K562 (cell line): ENCODE data around the gene EFNA2. TPM values are rescaled to one million over a fixed set of nuclear protein-coding genes. Genes with fewer than 3 reads are reported as not detected.

Experiments
- ADNP ChIP-seq: fragments of 200-800 bp; sonication (Bioruptor generic); IDR thresholded peaks from 2 replicates; pipeline ENCODE4 v1.6.1; 2016; ENCODE audit warnings: missing genetic modification characterization, missing compliant biosample characterization
- DMBX1 ChIP-seq: fragments of 250-450 bp; sonication (Bioruptor Pico); IDR thresholded peaks from 2 replicates; pipeline ENCODE4 v1.8.0; 2022; ENCODE audit warnings: inconsistent platforms, mild to moderate bottlenecking, moderate library complexity, borderline replicate concordance
- GTF2E2 ChIP-seq: fragments of 200-800 bp; sonication (Bioruptor generic); IDR thresholded peaks from 2 replicates; pipeline ENCODE4 v1.6.1; 2016; ENCODE audit warnings: missing genetic modification characterization, missing compliant biosample characterization
- HSF4 ChIP-seq: fragments of 250-450 bp; sonication (Bioruptor Pico); IDR thresholded peaks from 2 replicates; pipeline ENCODE4 v2.1.2; 2022; ENCODE audit warnings: mild to moderate bottlenecking, moderate library complexity, borderline replicate concordance
- MAX ChIP-seq: sonication (generic); formaldehyde crosslinking; IDR thresholded peaks from 2 replicates; pipeline ENCODE4 v1.9.0; 2022; ENCODE audit warnings: mild to moderate bottlenecking, missing genetic modification reagents
- MCM7 ChIP-seq, 2 experiments: fragments of 450-650 bp; IDR thresholded peaks; 2 replicates each; pipeline ENCODE4 v1.6.1; 2016 to 2018
- NFATC3 ChIP-seq: fragments of 450-650 bp; IDR thresholded peaks from 2 replicates; pipeline ENCODE4 v1.6.1; 2017; ENCODE audit warnings: mild to moderate bottlenecking
- PHF21A ChIP-seq: fragments of 450-650 bp; IDR thresholded peaks from 2 replicates; pipeline ENCODE4 v1.6.1; 2017; ENCODE audit warnings: low read depth, borderline replicate concordance
- POLR2A ChIP-seq: fragments of 450-650 bp; conservative IDR thresholded peaks from 2 replicates; pipeline ENCODE4 v1.6.1; 2016
- RAD51 ChIP-seq: fragments of 450-650 bp; IDR thresholded peaks from 2 replicates; pipeline ENCODE4 v1.7.1; 2016; ENCODE audit warnings: low read depth, mild to moderate bottlenecking, borderline replicate concordance
- SIN3A ChIP-seq, 2 experiments: fragments of 150-350 bp in 1 of 2; IDR thresholded peaks; 2 replicates each; pipeline ENCODE4 v1.6.1; 2011 to 2016; ENCODE audit warnings: borderline replicate concordance in 2 of 2, low read depth in 2 of 2, low read length in 2 of 2, mild to moderate bottlenecking in 2 of 2, moderate library complexity in 2 of 2; ENCODE audit not compliant: control insufficient read depth in 1 of 2
- TOE1 ChIP-seq, 2 experiments: fragments of 450-650 bp in 1 of 2; sonication (generic) in 1 of 2; formaldehyde crosslinking in 1 of 2; IDR thresholded peaks; 2 replicates each; pipeline versions ENCODE4 v1.7.1 to v1.8.0; 2016 to 2022; ENCODE audit warnings: borderline replicate concordance in 2 of 2, mild to moderate bottlenecking in 2 of 2, antibody characterized with exemption in 1 of 2, inconsistent platforms in 1 of 2, low read depth in 1 of 2, missing genetic modification reagents in 1 of 2, moderate library complexity in 1 of 2
- ZC3H4 ChIP-seq: sonication (generic); formaldehyde crosslinking; IDR thresholded peaks from 2 replicates; pipeline ENCODE4 v1.9.0; 2021; ENCODE audit warnings: missing genetic modification reagents, borderline replicate concordance
- ZFP91 ChIP-seq: sonication (generic); formaldehyde crosslinking; IDR thresholded peaks from 2 replicates; pipeline ENCODE4 v1.8.0; 2022; ENCODE audit warnings: mild to moderate bottlenecking, missing genetic modification reagents
- polyA plus RNA-seq, 8 experiments: library from polyadenylated mRNA; depleted of rRNA in 4 of 8; stranded (reverse) in 5 of 8; unstranded in 3 of 8; fragments of >200 nt; fragmentation: Nextera tagmentation in 2 of 8; fragmentation: Illumina TruSeq in 1 of 8; extraction: Ambion mirVana in 2 of 8; extraction: Trizol in 1 of 8; gene quantifications; 2 replicates each; pipeline versions ENCODE4 v1.2.1 to v1.2.3, GENCODE V29; 2011 to 2014; ENCODE audit warnings: inconsistent platforms in 1 of 8, missing spikeins in 1 of 8
- total RNA-seq, 7 experiments: library from RNA; depleted of rRNA in 6 of 7; stranded (reverse); fragments of >200 nt in 6 of 7; fragmentation: Illumina TruSeq in 2 of 7; extraction: Trizol in 2 of 7; gene quantifications; 2 replicates each; pipeline versions ENCODE4 v1.2.1 to v1.2.3, GENCODE V29; 2011 to 2021; ENCODE audit warnings: low replicate concordance in 1 of 7
- TF ChIP-seq, protein P1 (sequence below): sonication (generic); formaldehyde crosslinking; IDR thresholded peaks from 2 replicates; pipeline ENCODE4 v1.4.0; 2020; ENCODE audit warnings: mild to moderate bottlenecking, missing genetic modification reagents
- TF ChIP-seq, protein P2 (sequence below), 2 experiments: IDR thresholded peaks in 1 of 2; conservative IDR thresholded peaks in 1 of 2; 2 replicates each; pipeline ENCODE4 v1.6.1; 2016; ENCODE audit warnings: low read depth in 2 of 2, mild to moderate bottlenecking in 1 of 2, missing compliant biosample characterization in 1 of 2, missing genetic modification characterization in 1 of 2, moderate library complexity in 1 of 2
- TF ChIP-seq, protein P3 (sequence below): sonication (generic); formaldehyde crosslinking; IDR thresholded peaks from 2 replicates; pipeline ENCODE4 v1.8.1; 2023; ENCODE audit warnings: mild to moderate bottlenecking, missing genetic modification reagents, moderate library complexity

EFNA2 gene
- total and polyA plus RNA-seq, 9 of the 15 experiments (the other 6 are each of a cell fraction or from before 2014, with no cell fraction given): 0.11 to 0.44 (median 0.15) TPM; not detected in 6

DNA sequence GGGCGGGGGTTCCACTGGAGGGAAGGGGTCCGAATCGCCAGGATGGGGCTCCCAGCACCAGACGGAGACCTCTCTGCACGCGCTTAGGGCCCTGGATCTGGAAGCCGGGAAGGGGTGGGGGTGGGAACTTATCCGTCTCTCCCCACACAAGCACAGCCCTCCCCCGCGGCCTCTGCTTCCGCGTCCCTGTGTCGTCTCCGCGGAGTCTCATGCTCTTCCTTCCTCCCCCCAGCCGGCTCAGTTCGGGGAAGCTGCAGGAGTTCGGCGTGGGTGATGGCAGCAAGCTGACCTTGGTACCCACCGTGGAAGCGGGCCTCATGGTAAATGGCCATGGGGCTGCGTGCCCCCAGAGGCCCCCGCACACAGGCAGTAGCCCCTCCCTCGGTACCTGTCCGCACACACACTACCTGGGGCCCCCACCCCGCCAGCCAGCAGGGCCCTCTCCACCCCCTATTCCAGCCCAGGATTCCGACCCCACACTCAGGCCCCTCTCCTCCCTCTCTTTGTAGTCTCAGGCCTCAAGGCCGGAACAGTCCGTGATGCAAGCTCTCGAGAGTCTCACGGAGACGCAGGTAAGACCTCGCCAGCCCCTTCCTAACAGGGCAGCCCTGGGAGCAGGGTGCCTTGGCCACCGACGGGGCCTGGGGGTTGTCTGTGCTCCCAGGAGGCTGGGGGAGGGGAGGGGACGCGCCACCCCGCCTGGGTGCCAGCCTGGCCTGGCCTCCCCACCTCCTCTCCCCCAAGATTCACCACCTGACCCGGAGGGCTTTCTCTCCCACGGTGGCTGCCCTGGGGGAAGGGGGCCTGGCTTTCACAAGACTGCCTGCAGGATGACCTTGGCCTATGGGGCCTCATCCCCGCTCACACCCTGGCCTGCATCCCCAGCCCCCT, 34.1 kb upstream of the EFNA2 start (continued):
- TF ChIP-seq, protein P1, sequence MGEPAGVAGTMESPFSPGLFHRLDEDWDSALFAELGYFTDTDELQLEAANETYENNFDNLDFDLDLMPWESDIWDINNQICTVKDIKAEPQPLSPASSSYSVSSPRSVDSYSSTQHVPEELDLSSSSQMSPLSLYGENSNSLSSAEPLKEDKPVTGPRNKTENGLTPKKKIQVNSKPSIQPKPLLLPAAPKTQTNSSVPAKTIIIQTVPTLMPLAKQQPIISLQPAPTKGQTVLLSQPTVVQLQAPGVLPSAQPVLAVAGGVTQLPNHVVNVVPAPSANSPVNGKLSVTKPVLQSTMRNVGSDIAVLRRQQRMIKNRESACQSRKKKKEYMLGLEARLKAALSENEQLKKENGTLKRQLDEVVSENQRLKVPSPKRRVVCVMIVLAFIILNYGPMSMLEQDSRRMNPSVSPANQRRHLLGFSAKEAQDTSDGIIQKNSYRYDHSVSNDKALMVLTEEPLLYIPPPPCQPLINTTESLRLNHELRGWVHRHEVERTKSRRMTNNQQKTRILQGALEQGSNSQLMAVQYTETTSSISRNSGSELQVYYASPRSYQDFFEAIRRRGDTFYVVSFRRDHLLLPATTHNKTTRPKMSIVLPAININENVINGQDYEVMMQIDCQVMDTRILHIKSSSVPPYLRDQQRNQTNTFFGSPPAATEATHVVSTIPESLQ (CRISPR knock-in tag): no peak
- TF ChIP-seq, protein P2, sequence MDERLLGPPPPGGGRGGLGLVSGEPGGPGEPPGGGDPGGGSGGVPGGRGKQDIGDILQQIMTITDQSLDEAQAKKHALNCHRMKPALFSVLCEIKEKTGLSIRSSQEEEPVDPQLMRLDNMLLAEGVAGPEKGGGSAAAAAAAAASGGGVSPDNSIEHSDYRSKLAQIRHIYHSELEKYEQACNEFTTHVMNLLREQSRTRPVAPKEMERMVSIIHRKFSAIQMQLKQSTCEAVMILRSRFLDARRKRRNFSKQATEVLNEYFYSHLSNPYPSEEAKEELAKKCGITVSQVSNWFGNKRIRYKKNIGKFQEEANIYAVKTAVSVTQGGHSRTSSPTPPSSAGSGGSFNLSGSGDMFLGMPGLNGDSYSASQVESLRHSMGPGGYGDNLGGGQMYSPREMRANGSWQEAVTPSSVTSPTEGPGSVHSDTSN (CRISPR knock-in tag; IDR thresholded peaks at IDR 0.05; ENCODE audit: low read depth): no peak
- TF ChIP-seq, protein P2 (tag; conservative IDR thresholded peaks at IDR 0.05; ENCODE audit: low read depth): no peak
- TF ChIP-seq TOE1 (IDR thresholded peaks at IDR 0.05; ENCODE audit: borderline replicate concordance) (no peak), TOE1 (CRISPR knock-in tag; IDR thresholded peaks at IDR 0.05; ENCODE audit: borderline replicate concordance, low read depth) (no peak), MCM7 (IDR thresholded peaks at IDR 0.05) (no peak), ADNP (tag) (no peak), SIN3A (IDR thresholded peaks at IDR 0.05; ENCODE audit: borderline replicate concordance in 2 of 2, control insufficient read depth in 1 of 2, low read depth in 2 of 2, low read length in 2 of 2) (peak; percentile 5 to 93; a peak in 1 of 4 replicates), PHF21A (no peak), ZC3H4 (CRISPR knock-in tag) (peak; percentile 64; the same call in 1 of the 2 replicates), HSF4 (CRISPR knock-in tag) (no peak), NFATC3 (no peak), RAD51 (no peak), POLR2A (peak; percentile 56), GTF2E2 (tag) (no peak), MAX (CRISPR knock-in tag) (0 out of 2 replicates have a peak, but pooled peaks have one; percentile 17), DMBX1 (CRISPR knock-in tag) (peak; percentile 19; the same call in 1 of the 2 replicates), ZFP91 (CRISPR knock-in tag) (no peak)
- TF ChIP-seq, protein P3, sequence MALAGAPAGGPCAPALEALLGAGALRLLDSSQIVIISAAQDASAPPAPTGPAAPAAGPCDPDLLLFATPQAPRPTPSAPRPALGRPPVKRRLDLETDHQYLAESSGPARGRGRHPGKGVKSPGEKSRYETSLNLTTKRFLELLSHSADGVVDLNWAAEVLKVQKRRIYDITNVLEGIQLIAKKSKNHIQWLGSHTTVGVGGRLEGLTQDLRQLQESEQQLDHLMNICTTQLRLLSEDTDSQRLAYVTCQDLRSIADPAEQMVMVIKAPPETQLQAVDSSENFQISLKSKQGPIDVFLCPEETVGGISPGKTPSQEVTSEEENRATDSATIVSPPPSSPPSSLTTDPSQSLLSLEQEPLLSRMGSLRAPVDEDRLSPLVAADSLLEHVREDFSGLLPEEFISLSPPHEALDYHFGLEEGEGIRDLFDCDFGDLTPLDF: no peak
